GM19025 (cell line): ENCODE data around the gene ABCB6.
"Not testable (repeated sequence)": the region's sequence is repeated elsewhere in the genome, so short reads cannot be mapped to it uniquely, and the experiment has no call there.

Experiments used
- ATAC-seq: cut with Tn5 transposase; IDR thresholded peaks from one replicate; pipeline ENCODE4 v1.9.1; 2021; ENCODE audit warnings: mild to moderate bottlenecking, low read depth, moderate library complexity; ENCODE audit not compliant: unreplicated experiment

The ABCB6 gene

DNA sequence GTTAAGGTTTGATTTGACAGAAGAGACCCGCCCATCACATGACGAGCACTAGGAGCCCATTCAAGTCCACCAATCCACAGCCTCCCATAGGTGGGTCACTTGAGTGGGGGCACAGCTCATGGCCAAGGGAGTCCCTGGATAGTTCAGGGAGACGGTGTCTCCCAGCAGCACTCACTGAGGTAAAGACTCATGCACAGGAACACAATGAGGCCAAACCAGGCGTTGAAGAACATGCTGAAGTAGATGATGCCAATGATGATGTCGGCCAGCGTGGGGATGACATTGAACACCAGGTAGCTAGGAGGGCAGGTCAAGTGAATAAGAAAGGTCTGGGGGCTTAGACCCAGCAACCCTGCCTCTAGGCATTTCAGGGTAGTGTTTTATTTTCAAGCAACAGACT is 4.0 kb downstream of the ABCB6 start:
- no peak for ATAC-seq

DNA sequence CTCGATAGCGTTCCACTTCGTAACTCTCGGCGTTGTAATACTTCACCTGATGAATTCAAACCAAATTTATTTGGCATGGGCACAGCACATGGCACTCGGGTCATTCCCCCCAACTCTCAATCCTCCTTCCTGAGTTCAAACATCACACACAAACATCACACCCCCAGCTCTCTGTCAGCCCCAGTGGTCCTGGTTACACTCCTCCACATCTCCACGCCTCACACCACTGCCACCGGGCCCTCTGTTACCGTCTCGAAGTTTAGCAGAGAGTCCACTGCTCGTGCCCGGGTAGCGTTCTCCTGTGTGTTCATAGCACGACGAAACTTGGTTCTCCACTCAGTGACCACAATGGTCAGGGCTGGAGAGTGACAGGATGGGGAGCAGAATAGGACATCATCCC is 4.6 kb downstream of the ABCB6 start:
- no peak for ATAC-seq

DNA sequence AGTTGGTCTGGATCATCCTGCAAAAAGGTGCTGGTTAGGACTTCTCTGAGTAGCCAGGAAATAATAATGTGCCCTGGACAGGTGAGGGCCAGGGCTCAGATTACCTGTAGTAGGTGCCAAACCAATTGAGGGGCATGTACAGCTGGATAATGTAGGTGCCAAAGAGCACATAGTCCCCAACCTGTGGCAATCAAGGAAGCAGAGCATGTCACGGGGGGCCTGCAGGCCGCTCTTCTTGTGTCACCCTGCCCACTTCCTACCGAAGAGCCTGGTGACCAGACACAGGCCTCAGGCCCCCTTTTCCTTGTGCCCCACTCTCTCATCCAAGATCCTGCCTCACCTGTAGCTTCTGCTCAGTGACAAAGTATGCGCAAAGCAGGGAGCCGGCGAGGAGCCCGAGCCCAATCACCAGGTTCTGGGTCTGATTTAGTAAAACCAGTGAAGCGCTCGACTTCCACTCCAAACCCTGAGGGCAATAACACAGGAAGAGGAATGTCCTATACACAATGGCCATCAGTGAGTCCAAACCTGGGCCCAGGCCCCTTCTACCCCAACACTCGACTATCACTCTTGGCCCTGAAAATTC is 5.2 kb downstream of the ABCB6 start:
- no peak for ATAC-seq

DNA sequence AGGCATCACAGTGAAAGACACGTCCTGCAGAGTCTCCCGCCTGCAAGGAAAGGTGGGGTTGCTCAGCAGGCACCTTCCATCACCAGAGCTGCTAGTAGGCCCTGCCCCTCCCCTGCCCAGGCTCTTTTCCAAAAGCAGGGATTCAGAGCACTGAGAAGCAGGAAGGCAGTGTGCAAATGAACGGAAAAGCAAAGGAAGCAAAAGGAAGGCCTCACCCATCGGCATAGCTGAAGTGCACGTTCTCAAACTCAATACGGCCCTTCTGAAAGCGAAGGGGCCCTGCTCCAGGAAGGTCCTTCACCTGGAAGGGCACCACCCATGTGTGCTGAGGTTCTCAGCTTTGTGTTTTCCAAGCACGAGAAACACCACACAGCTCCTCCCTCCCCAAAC is 5.7 kb downstream of the ABCB6 start:
- no peak for ATAC-seq

DNA sequence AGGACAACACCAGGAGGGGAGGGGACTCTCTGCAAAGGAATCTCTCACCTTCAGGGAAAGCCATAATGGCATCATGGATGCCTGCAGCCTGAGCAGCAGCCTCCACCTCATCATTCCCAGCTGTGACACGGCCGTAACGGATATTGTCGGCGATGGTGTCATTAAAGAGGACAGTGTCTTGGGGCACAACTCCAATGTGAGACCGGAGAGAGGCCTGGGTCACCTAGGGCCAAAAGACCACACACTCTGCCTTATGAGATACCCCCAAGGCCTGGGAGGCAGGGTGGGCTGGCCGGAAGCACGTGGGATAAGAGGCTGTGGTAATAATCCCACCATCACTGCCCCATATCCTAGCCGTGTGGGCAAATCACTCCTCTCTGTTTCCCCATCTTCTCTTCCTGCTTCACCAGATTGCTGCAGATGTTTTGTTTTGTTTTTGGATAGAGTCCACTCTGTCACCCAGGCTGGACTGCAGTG is 7.8 kb downstream of the ABCB6 start:
- no peak for ATAC-seq

DNA sequence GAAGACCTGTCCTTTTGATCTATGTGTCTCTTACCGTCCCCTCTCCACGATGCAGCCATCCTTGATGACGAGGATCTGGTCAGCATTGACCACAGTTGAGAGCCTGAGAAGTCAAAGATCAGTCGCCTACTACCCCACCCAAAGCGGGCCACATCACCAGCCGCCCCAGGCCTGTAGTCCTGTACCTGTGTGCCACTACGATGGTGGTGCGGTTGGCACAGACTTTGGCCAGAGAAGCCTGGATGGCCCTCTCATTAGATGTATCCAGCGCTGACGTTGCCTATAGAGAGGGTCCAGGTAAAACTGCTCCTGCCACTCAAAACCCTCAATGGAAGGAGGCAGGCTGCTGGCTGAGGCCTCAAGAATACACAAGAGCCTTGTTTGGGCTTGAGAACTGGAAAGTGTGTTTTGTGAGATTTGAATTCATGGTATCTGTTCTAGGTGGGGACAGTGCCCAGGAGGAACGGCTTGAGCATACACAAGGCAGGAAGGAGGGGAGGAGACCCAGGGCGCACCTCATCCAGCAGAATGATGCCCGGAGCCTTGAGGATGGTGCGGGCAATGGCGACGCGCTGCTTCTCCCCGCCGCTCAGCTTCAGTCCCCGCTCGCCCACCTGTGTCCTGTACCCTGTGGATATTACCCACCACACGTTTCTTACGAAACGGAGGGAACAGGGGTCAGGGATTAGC is 8.4 kb downstream of the ABCB6 start:
- ATAC-seq = no peak

DNA sequence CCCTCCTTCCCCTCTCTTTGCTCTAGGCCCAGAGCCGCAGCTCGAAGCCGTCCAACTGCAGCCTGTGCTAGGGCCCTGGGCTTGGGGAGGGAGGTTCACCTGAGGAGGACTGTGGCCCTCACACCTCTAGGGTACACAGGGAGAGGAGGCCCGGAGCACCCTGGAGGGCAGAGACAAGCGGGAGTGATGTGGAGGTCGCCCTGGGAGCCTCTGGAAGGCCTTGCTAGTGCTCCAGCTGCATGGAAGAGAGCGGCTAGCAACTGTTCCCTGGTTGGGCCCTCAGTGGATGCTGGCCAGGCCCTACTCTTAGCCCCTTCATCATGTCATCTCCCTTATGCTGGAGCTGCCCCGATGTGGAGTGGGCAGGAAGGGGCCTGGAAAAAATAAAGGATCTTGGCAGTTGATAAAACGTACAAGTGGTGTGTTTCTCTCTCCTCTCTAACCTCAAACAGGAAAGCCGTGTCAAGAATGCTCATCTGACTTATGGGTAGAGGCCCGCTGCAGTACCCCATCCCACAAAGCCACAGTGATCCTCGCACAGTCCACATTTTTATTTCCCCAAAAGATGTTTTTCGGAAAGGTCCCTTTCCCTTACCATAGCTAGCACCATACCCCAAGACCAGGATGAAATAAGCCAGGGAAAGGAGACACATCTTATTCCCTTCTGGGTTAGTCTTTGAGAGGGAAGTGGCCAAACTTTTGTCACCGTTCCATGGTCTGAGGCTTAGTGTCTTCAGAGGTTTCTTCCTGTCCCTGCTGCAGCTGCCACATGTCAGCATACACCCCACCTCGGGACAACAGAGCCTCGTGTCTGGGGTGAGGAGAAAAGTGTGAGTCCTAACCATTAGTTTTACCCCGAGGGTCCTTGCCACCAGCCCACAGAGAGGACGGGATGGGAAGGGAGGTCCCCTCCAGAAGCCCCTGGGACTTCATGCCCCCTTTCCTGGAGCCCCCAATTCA is 9.2 kb downstream of the ABCB6 start:
- ATAC-seq = no peak

DNA sequence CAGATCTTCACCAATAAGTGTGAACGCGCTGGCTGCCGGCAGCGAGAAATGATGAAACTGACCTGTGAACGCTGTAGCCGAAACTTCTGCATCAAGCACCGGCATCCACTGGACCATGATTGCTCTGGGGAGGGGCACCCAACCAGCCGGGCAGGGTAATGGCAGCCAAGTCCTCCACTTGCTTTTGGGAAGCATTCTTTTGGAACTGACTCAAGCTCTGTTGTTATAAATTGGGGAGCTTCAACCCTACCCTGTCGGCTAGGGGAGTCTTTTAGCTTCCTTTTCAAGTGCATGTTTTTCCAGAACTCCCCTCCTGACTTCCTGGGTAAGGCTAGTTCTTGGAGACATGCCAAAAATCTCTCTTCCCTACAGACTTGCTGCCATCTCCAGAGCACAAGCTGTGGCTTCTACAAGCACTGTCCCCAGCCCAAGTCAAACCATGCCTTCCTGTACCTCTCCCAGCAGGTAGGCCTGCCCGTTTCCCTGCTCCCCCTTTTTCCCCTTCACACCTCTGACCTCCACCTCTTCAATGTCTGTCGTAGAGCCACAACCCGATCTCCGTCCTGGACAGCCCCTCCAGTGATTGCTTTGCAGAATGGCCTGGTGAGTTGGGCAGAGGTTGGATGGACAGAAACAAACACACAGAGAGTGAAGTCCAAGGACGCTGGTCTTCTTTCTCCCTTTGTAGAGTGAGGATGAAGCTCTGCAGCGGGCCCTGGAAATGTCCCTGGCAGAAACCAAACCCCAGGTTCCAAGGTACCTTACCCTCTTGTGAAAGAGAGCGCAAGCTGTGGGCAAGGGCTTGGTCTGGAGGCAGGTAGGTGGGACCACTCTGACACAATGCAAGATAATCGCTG is 10.6 kb downstream of the ABCB6 start:
- no peak for ATAC-seq

DNA sequence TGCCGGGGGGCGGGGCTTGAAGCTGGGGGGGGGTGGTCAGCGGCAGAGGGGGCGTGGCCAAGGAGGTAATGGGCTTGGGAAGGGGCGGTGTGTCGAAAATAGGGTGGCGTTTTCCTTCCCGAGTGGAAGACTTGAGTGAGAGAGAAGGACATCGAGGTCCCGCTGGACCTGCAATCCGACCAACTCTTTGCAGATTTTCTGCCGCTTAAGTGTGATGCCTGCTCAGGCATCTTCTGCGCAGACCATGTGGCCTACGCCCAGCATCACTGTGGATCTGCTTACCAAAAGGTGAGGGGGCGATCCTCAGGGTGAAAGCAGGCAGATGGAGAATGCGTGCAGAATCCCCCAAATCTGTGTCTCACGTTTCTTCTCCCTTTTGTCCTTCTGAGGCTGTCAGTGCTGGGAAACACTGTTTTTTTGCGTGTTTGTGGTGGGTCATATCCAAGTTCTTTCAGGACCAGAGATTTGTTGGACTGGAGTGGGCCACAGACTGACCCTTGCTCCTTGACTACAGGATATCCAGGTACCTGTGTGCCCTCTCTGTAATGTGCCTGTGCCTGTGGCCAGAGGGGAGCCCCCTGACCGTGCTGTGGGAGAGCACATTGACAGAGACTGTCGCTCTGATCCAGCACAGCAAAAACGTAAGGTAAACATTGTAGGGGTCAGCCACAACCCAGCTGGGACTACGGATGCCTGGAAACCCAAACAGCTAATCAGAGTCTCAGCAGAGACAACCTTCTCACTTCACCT is 11.4 kb downstream of the ABCB6 start:
- no peak for ATAC-seq

DNA sequence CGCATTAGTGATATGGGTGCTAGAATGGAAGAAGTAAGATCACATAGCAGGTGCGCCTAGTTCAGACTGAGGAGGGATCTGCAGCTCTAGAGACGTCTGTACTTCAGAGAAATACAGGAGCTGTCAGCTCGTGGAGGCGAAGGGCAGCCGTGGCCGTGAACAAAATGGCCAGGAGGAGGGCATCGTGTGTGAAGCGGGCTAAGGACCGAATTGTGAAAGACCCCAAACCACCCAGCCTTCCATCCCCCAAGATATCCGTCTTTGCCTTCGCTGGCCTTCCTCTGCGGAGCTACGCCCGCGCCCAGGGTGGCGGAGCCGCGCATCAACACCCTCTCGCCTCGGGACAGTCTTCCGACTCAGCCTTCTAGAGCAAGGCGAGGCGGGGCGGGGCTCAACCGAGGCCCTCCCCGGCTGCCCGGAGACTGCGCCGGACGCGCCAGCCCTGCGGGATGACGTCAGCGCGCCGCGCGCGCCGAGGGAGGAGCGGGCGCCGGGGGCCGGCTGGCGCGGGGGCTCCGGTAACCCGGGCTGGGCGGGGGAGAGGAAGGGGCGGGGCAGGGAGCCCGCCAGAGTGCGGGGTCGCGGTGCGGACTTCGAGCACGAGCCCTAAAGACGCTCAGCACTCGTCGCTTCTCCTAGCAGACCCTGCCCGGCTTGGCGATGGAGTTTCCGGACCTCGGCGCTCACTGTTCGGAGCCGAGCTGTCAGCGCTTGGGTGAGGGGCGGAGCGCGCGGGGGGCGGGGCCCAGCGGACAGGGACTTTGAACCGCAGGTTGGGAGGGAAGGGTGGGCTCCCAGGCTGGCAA is 12.2 kb downstream of the ABCB6 start, which contains the start of gene ZFAND2B:
ZFAND2B (plus strand) TSS at position 455 of the 806 bp plus-strand sequence; CDS start at position 661, 206 bp downstream.
- ATAC-seq = peak; percentile 94

DNA sequence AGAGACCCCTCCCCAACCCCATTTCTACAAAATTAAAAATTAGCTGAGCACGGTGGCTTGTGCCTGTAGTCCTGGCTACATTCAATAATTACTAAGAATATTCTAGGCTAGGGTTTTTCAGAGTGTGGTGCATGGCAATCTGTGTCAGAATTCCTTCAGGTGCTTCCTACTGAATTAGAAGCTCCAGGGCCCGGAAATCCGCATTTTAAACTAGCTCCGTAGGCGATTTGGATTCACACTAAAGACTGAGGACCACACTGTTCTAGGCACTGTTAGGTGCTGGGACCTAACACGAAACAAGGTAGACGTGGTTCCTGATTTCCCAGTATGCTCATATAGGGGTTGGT is 12.8 kb downstream of the ABCB6 start:
- no peak for ATAC-seq

DNA sequence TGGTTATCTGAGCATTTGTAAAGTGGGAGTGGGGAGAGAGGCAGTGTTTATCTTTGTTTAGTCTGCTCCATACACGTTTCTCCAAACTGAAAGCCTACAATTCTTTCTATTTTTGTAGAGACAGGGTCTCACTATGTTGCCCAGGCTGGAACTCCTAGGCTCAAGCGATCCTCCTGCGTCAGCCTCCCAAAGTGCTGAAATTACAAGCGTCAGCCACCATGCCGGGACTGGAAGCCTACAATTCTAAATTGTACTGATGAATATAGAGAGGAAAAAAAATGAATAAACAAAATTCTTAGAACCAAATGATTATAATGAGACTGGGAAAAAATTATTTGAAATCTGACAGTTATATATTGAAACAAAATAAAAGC is 13.6 kb downstream of the ABCB6 start:
- no peak for ATAC-seq

DNA sequence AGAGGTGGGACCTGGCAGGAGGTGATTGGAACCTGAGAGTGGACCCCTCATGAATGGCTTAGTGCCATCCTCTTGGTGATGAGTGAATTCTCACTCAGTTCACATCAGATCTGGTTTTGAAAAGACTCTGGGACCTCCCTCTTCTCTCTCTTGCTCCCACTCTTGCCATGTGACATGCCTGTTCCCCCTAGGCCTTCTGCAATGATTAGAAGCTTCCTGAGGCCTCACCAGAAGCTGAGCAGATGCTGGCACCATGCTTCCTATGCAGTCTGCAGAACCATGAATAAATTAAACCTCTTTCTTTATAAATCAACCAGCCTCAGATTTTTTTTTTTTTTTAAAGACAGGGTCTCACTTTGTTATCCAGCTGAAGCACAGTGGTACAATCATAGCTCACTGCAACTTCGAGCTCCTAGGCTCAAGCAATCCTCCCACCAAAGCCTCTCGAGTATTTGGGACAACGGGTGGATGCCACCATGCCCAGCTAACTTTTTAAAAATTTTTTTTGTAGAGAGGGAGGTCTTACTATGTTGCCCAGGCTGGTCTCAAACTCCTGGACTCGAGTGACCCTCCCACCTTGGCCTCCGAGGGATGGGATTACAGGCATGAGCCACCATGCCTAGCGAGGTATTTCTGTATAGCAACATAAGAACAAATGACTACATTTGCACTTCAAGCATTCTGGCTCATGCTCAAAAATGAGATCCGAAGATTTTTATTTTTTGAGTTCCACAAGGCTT is 14.2 kb downstream of the ABCB6 start:
- ATAC-seq = no peak

DNA sequence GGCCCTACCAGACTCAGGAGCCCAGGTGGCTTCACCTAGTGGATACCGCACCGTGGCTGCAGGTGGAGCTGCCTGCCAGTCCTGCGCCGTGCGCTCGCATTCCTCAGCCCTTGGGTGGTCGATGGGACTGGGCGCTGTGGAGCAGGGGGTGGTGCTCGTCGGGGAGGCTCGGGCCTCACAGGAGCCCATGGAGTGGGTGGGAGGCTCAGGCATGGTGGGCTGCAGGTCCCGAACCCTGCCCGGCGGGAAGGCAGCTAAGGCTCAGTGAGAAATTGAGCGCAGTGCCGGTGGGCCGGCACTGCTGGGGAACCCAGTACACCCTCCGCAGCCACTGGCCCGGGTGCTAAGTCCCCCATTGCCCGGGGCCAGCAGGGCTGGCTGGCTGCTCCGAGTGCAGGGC is 17.4 kb downstream of the ABCB6 start:
- ATAC-seq = not testable (repeated sequence)

DNA sequence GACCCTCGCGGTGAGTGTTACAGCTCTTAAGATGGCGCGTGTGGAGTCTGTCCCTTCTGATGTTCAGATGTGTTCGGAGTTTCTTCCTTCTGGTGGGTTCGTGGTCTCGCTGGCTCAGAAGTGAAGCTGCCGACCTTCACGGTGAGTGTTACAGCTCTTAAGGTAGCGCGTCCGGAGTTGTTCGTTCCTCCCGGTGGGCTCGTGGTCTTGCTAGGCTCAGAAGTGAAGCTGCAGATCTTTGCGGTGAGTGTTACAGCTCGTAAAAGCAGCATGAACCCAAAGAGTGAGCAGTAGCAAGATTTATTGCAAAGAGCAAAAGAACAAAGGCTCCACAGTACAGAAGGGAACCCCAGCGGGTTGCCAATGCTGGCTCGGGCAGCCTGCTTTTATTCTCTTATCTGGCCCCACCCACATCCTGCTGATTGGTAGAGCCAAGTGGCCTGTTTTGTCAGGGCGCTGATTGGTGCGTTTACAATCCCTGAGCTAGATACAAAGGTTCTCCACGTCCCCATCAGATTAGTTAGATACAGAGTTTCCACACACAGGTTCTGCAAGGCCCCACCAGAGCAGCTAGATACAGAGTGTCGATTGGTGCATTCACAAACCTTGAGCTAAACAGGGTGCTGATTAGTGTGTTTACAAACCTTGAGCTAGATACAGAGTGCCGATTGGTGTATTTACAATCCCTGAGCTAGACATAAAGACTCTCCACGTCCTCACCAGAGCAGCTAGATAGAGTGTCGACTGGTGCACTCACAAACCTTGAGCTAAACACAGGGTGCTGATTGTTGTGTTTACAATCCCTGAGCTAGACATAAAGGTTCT is 18.0 kb downstream of the ABCB6 start:
- not testable (repeated sequence) for ATAC-seq

DNA sequence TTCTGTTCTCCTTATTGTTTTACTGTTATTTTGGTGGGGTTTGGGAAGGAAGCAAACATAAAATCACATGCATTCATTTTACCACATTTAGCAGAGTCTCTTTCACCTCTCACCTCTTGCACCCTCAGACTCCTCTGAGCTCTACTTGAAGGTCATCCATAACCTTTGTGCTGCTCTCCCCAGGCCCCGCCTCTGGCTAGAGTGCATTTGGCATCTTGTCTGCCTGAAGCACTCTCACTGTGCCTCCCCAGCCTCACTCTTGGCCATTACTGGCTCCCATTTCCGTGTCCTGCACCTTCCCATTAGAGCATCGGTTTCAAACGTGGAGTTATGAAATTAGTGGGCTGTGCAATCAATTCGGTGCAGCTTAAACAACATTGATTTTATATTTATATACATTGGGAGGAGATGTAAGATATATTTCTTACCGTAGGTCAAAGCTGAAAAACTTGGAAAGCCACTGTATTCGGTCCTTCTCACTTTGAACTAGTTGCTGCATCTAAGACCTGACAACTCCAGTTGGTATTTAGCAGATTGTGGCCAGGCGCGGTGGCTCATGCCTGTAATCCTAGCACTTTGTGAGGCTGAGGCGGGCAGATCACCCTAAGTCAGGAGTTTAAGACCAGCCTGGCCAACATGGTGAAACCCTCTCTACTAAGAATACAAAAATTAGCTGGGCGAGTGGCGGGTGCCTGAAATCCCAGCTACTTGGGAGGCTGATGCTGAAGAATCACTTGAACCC is 19.1 kb downstream of the ABCB6 start:
- ATAC-seq = no peak

DNA sequence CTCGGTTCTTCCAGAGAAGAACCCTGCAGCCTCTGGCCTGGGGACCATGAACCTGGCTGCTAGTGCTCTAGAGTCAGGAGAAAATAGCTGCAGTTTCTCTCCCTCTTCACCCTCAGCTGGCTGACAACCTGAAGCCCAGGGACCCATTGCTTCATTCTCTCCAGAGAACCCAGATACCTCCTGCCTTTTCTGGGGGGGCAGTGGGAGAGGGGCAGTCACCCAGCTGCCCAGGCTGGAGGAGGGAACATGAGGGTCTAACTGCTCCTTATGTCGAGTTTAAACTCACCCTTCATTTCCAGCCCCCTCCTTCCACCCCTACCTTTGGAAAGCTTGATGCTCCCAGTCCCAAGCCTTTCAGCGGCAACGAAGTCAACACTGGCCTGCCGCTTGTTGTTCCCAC is 19.8 kb downstream of the ABCB6 start:
- no peak for ATAC-seq
